HG02798 (cell line): ENCODE results near the gene LAMA3.

ENCODE experiments used
- ATAC-seq: cut with Tn5 transposase; IDR thresholded peaks from one replicate; pipeline ENCODE4 v1.9.1; 2021; ENCODE audit warnings: mild to moderate bottlenecking; ENCODE audit not compliant: unreplicated experiment, poor library complexity

Gene LAMA3

GRCh38 chr18:23926571-23926970 is 237.3 kb downstream of the LAMA3 start:
- no peak for ATAC-seq

- ATAC-seq = no peak
Observed at GRCh38 chr18:23927821-23928746, 238.8 kb downstream of the LAMA3 start.

- no peak for ATAC-seq
Observed at GRCh38 chr18:23929362-23929930, 240.2 kb downstream of the LAMA3 start.

GRCh38 chr18:23930002-23930401 is 240.7 kb downstream of the LAMA3 start:
- ATAC-seq = no peak

- ATAC-seq = no peak
Observed at GRCh38 chr18:23932385-23933067, 243.3 kb downstream of the LAMA3 start.

GRCh38 chr18:23933407-23933806 is 244.2 kb downstream of the LAMA3 start:
- no peak for ATAC-seq

GRCh38 chr18:23934252-23934651 is 245.0 kb downstream of the LAMA3 start:
- peak; percentile 45 for ATAC-seq

GRCh38 chr18:23934863-23935262 is 245.6 kb downstream of the LAMA3 start:
- ATAC-seq = no peak

GRCh38 chr18:23935804-23936203 is 246.6 kb downstream of the LAMA3 start:
- no peak for ATAC-seq

- ATAC-seq = no peak
Observed at GRCh38 chr18:23936381-23936958, 247.2 kb downstream of the LAMA3 start.

GRCh38 chr18:23938043-23938756 is 248.9 kb downstream of the LAMA3 start:
- ATAC-seq = no peak

GRCh38 chr18:23938901-23939341 is 249.7 kb downstream of the LAMA3 start:
- no peak for ATAC-seq

- ATAC-seq = no peak
Observed at GRCh38 chr18:23939366-23939765, 250.1 kb downstream of the LAMA3 start.

GRCh38 chr18:23939896-23940295 is 250.6 kb downstream of the LAMA3 start:
- ATAC-seq = no peak

GRCh38 chr18:23941791-23942190 is 252.5 kb downstream of the LAMA3 start:
- no peak for ATAC-seq

GRCh38 chr18:23943104-23943503 is 253.9 kb downstream of the LAMA3 start:
- ATAC-seq = peak; percentile 82

GRCh38 chr18:23943903-23944624 is 254.8 kb downstream of the LAMA3 start:
- no peak for ATAC-seq

GRCh38 chr18:23945416-23946079 is 256.3 kb downstream of the LAMA3 start:
- no peak for ATAC-seq

- ATAC-seq = no peak
Observed at GRCh38 chr18:23949863-23950262, 260.6 kb downstream of the LAMA3 start.
